NCI-H2196 (cell line): ENCODE measurements around the gene NXPH3.

Source experiments
- DNase-seq: peaks from one replicate; lab custom pipeline; 2025; ENCODE audit not compliant: unreplicated experiment; lab: John Stamatoyannopoulos, UW

The NXPH3 gene

GRCh38 chr17:49574945-49575678, 559 bp upstream of the NXPH3 start:
- no peak for DNase-seq

DNA sequence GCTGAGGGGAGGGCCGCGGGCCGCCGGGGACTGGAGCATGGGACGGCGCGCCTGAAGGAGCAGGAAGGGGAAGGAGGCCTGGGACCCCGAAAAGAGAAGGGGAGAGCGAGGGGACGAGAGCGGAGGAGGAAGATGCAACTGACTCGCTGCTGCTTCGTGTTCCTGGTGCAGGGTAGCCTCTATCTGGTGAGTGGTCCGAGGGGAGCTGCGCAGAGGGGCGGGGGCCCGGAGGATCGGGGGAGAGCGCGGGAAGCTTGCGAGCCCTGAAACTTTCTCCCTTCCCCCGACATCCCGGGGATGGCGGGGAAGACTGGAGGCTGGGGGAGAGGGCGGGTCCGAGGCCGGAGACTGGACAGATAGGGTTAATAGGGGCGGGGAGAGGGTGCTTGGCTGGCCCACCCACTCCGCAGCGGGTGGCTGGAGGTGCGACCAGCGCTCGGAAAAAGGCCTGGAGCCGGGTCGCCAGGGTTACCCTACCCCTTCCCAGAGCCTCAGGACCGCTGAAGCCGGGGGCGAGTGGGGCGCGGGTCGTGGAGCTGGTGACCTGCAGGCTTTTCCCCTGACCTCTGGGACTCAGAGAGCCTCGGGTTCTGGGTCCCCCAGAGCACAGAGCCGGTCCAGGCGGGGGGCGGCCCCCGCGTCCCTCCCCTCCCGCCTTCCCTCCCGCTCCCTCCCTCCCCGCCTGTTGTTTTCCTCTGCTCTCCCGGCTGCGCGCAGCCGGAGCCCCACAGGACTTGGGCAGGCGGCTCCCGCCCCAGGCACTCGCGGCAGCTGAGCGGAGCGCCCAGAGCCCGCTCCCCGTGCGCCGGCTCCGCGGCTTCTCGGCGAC, 631 bp downstream of the NXPH3 start:
- DNase-seq, result peak; percentile 35

- DNase-seq, result no peak
These were observed 1.4 kb downstream of the NXPH3 start for GRCh38 chr17:49576917-49577649.

GRCh38 chr17:49577650-49577934, 1.9 kb downstream of the NXPH3 start:
- DNase-seq, result no peak

DNA sequence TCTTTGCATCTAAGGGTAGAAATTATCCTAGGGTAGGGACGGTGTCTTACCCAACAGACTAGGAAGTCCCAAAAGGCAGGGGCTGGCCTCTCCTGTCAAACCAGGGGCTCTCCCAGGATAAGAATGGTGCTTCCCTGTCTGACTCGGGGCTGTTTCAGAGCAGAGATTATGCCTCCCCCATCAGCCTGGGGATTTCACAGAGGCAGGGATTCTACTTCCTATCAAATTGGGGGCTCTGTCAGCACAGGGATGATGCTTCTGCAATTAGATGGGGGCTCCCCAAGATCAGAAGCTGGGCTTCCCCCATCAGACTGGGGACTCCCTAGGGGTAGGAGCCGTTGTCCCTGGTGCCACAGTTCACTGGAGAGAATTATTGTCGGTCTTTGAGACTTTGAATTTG, 2.3 kb downstream of the NXPH3 start:
- DNase-seq, result no peak

- DNase-seq, result no peak
These were observed 2.7 kb downstream of the NXPH3 start for GRCh38 chr17:49578414-49578813.

GRCh38 chr17:49578952-49579500, 3.4 kb downstream of the NXPH3 start:
- no peak for DNase-seq

DNA sequence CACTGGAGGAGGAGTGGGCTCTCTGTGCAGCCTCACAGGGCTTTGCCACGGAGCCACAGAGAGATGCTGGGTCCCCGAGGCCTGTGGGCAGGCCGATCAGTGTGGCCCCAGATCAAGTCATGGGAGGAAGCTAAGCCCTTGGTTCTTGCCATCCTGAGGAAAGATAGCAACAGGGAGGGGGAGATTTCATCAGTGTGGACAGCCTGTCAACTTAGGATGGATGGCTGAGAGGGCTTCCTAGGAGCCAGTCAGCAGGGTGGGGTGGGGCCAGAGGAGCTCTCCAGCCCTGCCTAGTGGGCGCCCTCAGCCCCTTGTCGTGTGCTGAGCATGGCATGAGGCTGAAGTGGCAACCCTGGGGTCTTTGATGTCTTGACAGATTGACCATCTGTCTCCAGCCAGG, 3.9 kb downstream of the NXPH3 start:
- DNase-seq, result no peak

GRCh38 chr17:49580055-49580721, 4.5 kb downstream of the NXPH3 start:
- no peak for DNase-seq

GRCh38 chr17:49580981-49581647, 5.4 kb downstream of the NXPH3 start:
- no peak for DNase-seq

DNA sequence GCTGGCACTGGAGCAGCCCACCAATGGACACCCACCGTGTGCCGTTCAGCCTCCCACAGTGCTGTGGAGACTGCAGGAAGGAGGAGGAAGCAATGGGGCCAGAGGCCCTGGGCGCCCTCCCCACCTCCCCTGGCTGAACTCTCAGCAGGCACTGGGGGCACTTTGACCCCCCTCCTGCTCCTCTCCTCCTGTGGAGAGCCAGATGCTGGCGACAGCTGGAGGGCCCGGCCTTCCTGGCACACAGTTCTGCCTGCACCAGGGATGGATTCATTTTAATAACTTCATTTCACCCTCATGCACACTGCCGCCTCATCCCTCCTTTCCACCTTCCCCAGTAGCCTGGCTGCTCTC, 6.0 kb downstream of the NXPH3 start:
- no peak for DNase-seq

- no peak for DNase-seq
These were observed 6.5 kb downstream of the NXPH3 start for GRCh38 chr17:49582055-49582722.

DNA sequence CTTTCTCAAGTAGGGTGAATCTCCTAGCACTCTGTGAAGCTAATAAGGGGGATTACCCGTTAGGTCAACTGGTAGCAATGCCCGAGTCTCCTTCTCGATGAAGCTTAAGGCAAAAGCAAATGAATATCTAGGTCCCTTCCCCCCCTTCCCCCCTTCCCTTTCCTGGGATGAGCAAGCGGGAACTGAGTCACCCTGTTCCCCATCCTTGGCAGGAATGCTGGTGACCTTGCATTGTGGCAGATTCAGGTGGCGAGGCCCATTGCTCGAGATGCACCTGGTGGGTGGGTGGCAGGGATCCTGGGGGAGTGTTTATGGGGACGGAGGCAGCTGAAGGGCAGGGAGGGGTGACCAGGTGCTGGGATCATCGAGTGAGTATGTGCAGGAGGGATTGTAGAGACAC, 7.1 kb downstream of the NXPH3 start:
- no peak for DNase-seq

- DNase-seq, result no peak
These were observed 7.6 kb downstream of the NXPH3 start for GRCh38 chr17:49583226-49583625.

- DNase-seq, result no peak
These were observed 8.2 kb downstream of the NXPH3 start for GRCh38 chr17:49583889-49584288.

- DNase-seq, result no peak
These were observed 9.9 kb downstream of the NXPH3 start for GRCh38 chr17:49585422-49586027.

GRCh38 chr17:49587366-49588073, 11.8 kb downstream of the NXPH3 start:
- no peak for DNase-seq

- DNase-seq, result no peak
These were observed 12.6 kb downstream of the NXPH3 start for GRCh38 chr17:49588312-49588711.
